Measurements from ENCODE around the gene TTC33. TPM values are rescaled to one million over a fixed set of nuclear protein-coding genes. Genes with fewer than 3 reads are reported as not detected.
"Not testable (repeated sequence)": the region's sequence is repeated elsewhere in the genome, so short reads cannot be mapped to it uniquely, and the experiment has no call there.

The TTC33 gene
- total RNA-seq, 1 experiment from 2014 or later: 30.2 TPM

DNA sequence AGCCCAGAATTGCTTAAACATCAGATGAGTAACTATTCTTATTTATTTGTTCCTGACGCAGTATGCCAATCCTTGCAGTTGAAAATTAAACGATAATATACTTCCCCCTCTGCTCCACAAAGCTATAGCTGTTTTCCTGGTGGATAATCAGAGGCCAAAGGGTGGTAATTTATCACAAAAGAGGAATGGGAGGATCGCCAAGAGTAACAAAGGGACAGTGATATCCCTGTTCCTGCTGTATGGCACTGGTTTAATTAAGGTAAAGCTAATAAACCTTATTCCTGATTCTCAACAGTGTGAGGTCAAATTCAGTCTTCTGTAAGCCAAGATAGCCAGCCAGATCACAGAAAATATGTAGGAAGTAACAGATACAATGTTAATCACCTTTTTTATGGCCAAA, 109.5 kb downstream of the TTC33 start:
- H3K27me3 ChIP-seq (ENCODE audit: insufficient read depth, low read depth): no peaks in the 10 kb centered on the region
- H3K79me2 ChIP-seq (ENCODE audit: low read depth): no peaks in the 10 kb centered on the region
- no TSS peak for BruUV-seq (replicated peaks)
- no peaks in the 10 kb centered on the region for H3F3A ChIP-seq (ENCODE audit: insufficient read depth, low read depth)
- intact Hi-C loops (cut with micrococcal nuclease; ENCODE audit: unreplicated experiment): no loop called here
- POLR2A ChIA-PET (ENCODE audit: unreplicated experiment): no interaction called here
- H3K4me3 ChIP-seq: no peak overlapping the region
- H3K4me2 ChIP-seq: no peak overlapping the region
- TF ChIP-seq EZH2 (IDR thresholded peaks at IDR 0.05; ENCODE audit: low read depth): no peak
- TF ChIP-seq, protein P1, sequence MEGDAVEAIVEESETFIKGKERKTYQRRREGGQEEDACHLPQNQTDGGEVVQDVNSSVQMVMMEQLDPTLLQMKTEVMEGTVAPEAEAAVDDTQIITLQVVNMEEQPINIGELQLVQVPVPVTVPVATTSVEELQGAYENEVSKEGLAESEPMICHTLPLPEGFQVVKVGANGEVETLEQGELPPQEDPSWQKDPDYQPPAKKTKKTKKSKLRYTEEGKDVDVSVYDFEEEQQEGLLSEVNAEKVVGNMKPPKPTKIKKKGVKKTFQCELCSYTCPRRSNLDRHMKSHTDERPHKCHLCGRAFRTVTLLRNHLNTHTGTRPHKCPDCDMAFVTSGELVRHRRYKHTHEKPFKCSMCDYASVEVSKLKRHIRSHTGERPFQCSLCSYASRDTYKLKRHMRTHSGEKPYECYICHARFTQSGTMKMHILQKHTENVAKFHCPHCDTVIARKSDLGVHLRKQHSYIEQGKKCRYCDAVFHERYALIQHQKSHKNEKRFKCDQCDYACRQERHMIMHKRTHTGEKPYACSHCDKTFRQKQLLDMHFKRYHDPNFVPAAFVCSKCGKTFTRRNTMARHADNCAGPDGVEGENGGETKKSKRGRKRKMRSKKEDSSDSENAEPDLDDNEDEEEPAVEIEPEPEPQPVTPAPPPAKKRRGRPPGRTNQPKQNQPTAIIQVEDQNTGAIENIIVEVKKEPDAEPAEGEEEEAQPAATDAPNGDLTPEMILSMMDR (conservative IDR thresholded peaks at IDR 0.05): no peak
- DNase-seq: no peak
- no peaks in the 10 kb centered on the region for H3K36me3 ChIP-seq (ENCODE audit: low read depth)
- no peaks in the 10 kb centered on the region for H3K9me2 ChIP-seq (ENCODE audit: insufficient read depth)
- no peak overlapping the region for H3K27ac ChIP-seq
- H3K9me3 ChIP-seq (ENCODE audit: insufficient read depth, low read depth): no peaks in the 10 kb centered on the region
- H3K4me1 ChIP-seq (replicated peaks; ENCODE audit: insufficient read depth): peaks cover 5% of the 10 kb centered on the region; the same call in 1 of the 2 replicates
- no peak overlapping the region; the same call in 1 of the 2 replicates for H2AFZ ChIP-seq
- H4K20me1 ChIP-seq (ENCODE audit: insufficient read depth): no peaks in the 10 kb centered on the region
- CTCF ChIA-PET: interaction anchor here (0.5 kb wide), 1 partner anchor 9 kb away, joined by 3 read pairs; no protein-coding TSS in a partner anchor

DNA sequence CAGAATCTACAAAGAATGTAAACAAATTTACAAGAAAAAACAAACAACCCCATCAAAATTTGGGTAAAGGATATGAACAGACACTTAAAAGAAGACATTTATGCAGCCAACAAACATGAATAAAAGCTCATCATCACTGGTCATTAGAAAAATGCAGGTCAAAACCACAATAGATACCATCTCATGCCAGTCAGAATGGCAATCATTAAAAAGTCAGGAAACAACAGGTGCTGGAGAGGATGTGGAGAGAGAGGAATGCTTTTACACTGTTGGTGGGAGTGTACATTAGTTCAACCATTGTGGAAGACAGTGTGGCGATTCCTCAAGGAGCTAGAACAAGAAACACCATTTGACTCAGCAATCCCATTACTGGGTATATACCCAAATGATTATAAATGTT, 116.2 kb downstream of the TTC33 start:
- H3K9me2 ChIP-seq (ENCODE audit: insufficient read depth); H3K36me3 ChIP-seq (ENCODE audit: low read depth); H3K27ac ChIP-seq; POLR2A ChIA-PET (ENCODE audit: unreplicated experiment); DNase-seq; H3K9me3 ChIP-seq (ENCODE audit: insufficient read depth, low read depth); H3F3A ChIP-seq (ENCODE audit: insufficient read depth, low read depth); H3K4me2 ChIP-seq; CTCF ChIA-PET; BruUV-seq (replicated peaks); H3K4me3 ChIP-seq; H3K79me2 ChIP-seq (ENCODE audit: low read depth); H2AFZ ChIP-seq; H3K4me1 ChIP-seq (replicated peaks; ENCODE audit: insufficient read depth); intact Hi-C loops (cut with micrococcal nuclease; ENCODE audit: unreplicated experiment); H4K20me1 ChIP-seq (ENCODE audit: insufficient read depth); H3K27me3 ChIP-seq (ENCODE audit: insufficient read depth, low read depth): not testable (repeated sequence)

DNA sequence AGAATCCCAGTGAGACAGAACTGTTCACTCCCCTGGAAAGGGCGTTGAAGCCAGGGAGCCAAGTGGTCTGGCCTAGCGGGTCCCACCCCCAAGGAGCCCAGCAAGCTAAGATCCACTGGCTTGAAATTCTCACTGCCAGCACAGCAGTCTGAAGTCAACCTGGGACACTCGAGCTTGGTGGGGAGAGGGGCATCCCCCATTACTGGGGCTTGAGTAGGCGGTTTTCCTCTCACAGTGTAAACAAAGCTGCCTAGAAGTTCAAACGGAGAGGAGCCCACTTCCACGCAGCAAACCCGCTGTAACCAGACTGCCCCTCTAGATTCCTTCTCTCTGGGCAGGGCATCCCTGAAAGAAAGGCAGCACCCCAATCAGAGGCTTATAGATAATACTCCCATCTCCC, 121.2 kb downstream of the TTC33 start:
- Histone ChIP-seq H3K4me2 (no peak overlapping the region), H3K79me2 (ENCODE audit: low read depth) (no peaks in the 10 kb centered on the region), H3K27me3 (ENCODE audit: insufficient read depth, low read depth) (no peaks in the 10 kb centered on the region), H3K9me2 (ENCODE audit: insufficient read depth) (no peaks in the 10 kb centered on the region), H3K36me3 (ENCODE audit: low read depth) (no peaks in the 10 kb centered on the region), H4K20me1 (ENCODE audit: insufficient read depth) (no peaks in the 10 kb centered on the region), H3F3A (ENCODE audit: insufficient read depth, low read depth) (no peaks in the 10 kb centered on the region), H3K27ac (no peak overlapping the region), H3K4me3 (no peak overlapping the region), H3K9me3 (ENCODE audit: insufficient read depth, low read depth) (no peaks in the 10 kb centered on the region), H2AFZ (no peak overlapping the region), H3K4me1 (replicated peaks; ENCODE audit: insufficient read depth) (no peaks in the 10 kb centered on the region)
- no peak for TF ChIP-seq EZH2 (IDR thresholded peaks at IDR 0.05; ENCODE audit: low read depth)
- TF ChIP-seq, protein P1 (conservative IDR thresholded peaks at IDR 0.05): no peak
- ChIA-PET POLR2A (ENCODE audit: unreplicated experiment) (no interaction called here), CTCF (interaction anchor here (0.6 kb wide), 1 partner anchor 644 kb away, joined by 3 read pairs; no protein-coding TSS in a partner anchor)
- intact Hi-C loops (cut with micrococcal nuclease; ENCODE audit: unreplicated experiment): no loop called here
- no peak for DNase-seq
- BruUV-seq (replicated peaks): no TSS peak

DNA sequence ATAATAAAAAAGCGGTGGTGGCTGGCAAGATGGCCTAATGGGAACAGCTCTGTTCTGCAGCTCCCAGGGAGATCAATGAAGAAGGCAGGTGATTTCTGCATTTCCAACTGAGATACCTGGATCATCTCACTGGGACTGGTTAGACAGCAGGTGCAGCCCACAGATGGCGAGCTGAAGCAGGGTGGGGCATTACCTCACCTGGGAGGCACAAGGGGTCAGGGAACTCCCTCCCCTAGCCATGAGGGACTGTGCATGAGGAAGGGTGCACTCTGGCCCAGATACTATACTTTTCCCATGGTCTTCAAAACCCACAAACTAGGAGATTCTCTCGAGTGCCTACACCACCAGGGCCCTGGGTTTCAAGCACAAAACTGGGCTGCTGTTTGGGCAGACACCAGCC, 121.6 kb downstream of the TTC33 start:
- no peak overlapping the region for H3K27ac ChIP-seq
- intact Hi-C loops (cut with micrococcal nuclease; ENCODE audit: unreplicated experiment): no loop called here
- H3K4me2 ChIP-seq: no peak overlapping the region
- BruUV-seq (replicated peaks): no TSS peak
- no peaks in the 10 kb centered on the region for H3K27me3 ChIP-seq (ENCODE audit: insufficient read depth, low read depth)
- no peaks in the 10 kb centered on the region for H3K79me2 ChIP-seq (ENCODE audit: low read depth)
- no peak for DNase-seq
- H3K4me3 ChIP-seq: no peak overlapping the region
- no peaks in the 10 kb centered on the region for H3K9me2 ChIP-seq (ENCODE audit: insufficient read depth)
- TF ChIP-seq EZH2 (IDR thresholded peaks at IDR 0.05; ENCODE audit: low read depth): no peak
- TF ChIP-seq, protein P1 (conservative IDR thresholded peaks at IDR 0.05): no peak
- H3F3A ChIP-seq (ENCODE audit: insufficient read depth, low read depth): no peaks in the 10 kb centered on the region
- ChIA-PET CTCF (no interaction called here), POLR2A (ENCODE audit: unreplicated experiment) (no interaction called here)
- H3K9me3 ChIP-seq (ENCODE audit: insufficient read depth, low read depth): no peaks in the 10 kb centered on the region
- H4K20me1 ChIP-seq (ENCODE audit: insufficient read depth): no peaks in the 10 kb centered on the region
- H3K36me3 ChIP-seq (ENCODE audit: low read depth): no peaks in the 10 kb centered on the region
- no peak overlapping the region for H2AFZ ChIP-seq
- H3K4me1 ChIP-seq (replicated peaks; ENCODE audit: insufficient read depth): no peaks in the 10 kb centered on the region
